GM21360 (cell line): ENCODE measurements around the gene MIF.
"Not testable (repeated sequence)": the region's sequence is repeated elsewhere in the genome, so short reads cannot be mapped to it uniquely, and the experiment has no call there.

Experiments used
- ATAC-seq: cut with Tn5 transposase; IDR thresholded peaks from one replicate; pipeline ENCODE4 v1.9.1; 2021; ENCODE audit warnings: mild to moderate bottlenecking, moderate library complexity; ENCODE audit not compliant: unreplicated experiment

MIF gene

DNA sequence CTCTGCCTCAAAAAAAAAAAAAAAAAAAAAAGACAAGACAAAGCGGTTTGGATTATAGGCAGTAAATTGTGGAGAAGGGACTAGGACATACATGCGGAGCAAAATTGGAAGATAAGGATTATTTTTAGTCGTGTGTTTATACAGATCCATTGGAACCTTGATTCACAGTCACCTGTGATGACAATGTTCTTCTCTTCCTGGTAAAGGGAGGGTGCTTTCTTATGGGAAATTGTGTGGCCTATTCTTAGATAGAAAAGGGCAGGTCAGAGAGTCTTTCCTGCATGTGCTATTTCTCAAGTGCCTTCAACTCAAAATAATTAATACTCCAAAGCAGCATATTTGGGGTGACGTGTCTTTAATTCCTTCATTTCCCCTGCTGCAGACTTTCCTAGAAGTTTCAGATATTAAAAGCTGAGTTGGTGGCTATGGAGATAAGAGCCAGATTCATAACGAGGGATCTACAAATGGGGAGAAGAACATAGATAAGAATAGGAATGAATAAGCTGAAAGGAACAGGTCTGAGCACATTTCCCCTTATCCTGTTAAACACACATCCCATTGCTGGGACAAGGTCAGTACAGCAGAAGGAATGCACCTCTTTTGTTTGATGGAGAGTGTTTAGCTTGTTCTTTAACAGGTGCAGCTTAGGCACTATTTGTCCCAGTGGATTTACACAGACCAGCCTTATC, 44.3 kb downstream of the MIF start:
- ATAC-seq = no peak

DNA sequence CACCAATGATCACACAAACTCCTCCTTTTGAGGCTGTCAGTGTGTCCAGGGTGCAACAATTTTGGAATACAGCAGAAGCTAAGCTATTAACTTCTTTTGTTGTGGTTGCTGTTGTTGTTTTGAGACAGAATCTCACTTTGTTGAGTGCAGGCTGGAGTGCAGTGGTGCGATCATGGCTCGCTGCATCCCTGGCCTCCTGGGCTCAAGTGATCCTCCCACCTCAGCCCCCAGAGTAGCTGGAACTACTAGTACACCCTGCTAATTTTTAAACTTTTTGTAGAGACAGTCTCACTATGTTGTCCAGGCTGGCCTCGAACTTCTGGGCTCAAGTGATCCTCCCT, 44.8 kb downstream of the MIF start:
- no peak for ATAC-seq

DNA sequence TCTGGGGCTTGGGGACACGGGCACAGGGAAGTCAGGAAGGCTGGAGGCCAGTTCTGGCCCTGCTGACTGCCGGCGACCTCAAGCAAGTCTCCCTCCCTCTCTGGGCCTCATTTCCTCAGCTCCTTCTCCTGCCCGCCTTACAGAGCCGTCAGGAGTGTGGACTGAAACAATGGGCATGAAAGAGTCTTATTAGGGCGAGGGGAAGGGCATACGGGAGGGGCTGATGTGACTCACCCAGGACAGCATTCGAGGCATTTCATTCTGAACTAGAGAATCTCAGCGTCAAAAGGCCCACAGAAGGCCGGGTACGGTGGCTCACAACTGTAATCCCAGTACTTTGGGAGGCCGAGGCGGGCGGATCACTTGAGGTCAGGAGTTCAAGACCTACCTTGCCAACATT, 46.0 kb downstream of the MIF start:
- not testable (repeated sequence) for ATAC-seq
